ENCODE data around the gene SARNP. TPM values are rescaled to one million over a fixed set of nuclear protein-coding genes. Genes with fewer than 3 reads are reported as not detected.

The SARNP gene
- total and polyA plus RNA-seq, 10 of the 15 experiments (the other 5 are each of a cell fraction or from before 2014, with no cell fraction given) = 77.6 to 445 (median 188) TPM

DNA sequence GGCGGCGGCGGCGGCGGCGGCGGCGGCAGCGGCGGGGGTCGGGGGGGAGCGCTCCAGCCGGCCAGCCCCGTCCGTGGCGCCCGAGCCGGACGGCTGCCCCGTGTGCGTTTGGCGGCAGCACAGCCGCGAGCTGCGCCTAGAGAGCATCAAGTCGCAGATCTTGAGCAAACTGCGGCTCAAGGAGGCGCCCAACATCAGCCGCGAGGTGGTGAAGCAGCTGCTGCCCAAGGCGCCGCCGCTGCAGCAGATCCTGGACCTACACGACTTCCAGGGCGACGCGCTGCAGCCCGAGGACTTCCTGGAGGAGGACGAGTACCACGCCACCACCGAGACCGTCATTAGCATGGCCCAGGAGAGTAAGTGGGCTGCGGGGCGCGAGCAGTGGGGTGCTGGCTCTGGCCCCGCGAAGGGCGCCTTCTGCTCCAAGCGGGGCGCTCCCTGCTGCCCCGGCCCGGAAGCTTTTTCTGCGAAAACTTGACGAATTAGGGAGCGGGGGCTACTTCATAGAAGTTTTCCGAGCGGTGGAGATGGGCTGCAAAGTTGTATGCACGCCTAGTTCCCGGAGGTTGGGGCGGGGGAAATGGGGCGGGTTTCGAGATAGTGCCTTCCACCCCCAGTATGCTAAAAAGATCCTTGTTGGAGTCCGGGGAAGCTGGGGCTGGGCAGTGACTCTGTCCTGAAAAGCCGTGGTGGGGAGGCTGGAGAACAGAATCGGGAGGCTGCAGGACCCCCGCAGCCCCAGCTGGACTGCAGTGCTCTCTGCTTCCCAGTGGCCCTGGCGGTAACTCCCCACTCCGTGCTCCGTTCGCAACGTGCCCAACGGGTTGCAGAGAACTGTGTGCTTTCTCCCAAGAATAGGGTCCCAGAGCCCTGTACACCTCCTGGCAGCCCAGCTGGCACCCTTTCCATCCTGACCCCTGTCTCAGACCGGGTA is 73.9 kb downstream of the SARNP start (continued):
- TF ChIP-seq, protein P1, sequence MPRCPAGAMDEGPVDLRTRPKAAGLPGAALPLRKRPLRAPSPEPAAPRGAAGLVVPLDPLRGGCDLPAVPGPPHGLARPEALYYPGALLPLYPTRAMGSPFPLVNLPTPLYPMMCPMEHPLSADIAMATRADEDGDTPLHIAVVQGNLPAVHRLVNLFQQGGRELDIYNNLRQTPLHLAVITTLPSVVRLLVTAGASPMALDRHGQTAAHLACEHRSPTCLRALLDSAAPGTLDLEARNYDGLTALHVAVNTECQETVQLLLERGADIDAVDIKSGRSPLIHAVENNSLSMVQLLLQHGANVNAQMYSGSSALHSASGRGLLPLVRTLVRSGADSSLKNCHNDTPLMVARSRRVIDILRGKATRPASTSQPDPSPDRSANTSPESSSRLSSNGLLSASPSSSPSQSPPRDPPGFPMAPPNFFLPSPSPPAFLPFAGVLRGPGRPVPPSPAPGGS (IDR thresholded peaks at IDR 0.05; ENCODE audit: borderline replicate concordance, insufficient read depth, low read depth, low read length, poor library complexity, severe bottlenecking) = no peak
- no peak for TF ChIP-seq HDAC2 (IDR thresholded peaks at IDR 0.05)
- TF ChIP-seq ZNF274 (IDR thresholded peaks at IDR 0.05; ENCODE audit: insufficient read depth, insufficient read length) = no peak
- TF ChIP-seq NFXL1 (IDR thresholded peaks at IDR 0.05; ENCODE audit: borderline replicate concordance) = no peak
- TF ChIP-seq, protein P2, sequence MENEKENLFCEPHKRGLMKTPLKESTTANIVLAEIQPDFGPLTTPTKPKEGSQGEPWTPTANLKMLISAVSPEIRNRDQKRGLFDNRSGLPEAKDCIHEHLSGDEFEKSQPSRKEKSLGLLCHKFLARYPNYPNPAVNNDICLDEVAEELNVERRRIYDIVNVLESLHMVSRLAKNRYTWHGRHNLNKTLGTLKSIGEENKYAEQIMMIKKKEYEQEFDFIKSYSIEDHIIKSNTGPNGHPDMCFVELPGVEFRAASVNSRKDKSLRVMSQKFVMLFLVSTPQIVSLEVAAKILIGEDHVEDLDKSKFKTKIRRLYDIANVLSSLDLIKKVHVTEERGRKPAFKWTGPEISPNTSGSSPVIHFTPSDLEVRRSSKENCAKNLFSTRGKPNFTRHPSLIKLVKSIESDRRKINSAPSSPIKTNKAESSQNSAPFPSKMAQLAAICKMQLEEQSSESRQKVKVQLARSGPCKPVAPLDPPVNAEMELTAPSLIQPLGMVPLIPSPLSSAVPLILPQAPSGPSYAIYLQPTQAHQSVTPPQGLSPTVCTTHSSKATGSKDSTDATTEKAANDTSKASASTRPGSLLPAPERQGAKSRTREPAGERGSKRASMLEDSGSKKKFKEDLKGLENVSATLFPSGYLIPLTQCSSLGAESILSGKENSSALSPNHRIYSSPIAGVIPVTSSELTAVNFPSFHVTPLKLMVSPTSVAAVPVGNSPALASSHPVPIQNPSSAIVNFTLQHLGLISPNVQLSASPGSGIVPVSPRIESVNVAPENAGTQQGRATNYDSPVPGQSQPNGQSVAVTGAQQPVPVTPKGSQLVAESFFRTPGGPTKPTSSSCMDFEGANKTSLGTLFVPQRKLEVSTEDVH (IDR thresholded peaks at IDR 0.05; ENCODE audit: low read depth, partially characterized antibody) = no peak
- no peak for TF ChIP-seq WRNIP1 (IDR thresholded peaks at IDR 0.05; ENCODE audit: borderline replicate concordance, low read depth, low read length)
- no peak for TF ChIP-seq MYC (IDR thresholded peaks at IDR 0.05; ENCODE audit: insufficient read depth, insufficient read length, insufficient replicate concordance, low read length, severe bottlenecking)

All from GM12878 (cell line).